K562 (cell line): Measurements from ENCODE around the gene CD79A. TPM values are rescaled to one million over a fixed set of nuclear protein-coding genes. Genes with fewer than 3 reads are reported as not detected.

Experiments
- DIDO1 ChIP-seq: fragments of 450-650 bp; IDR thresholded peaks from 2 replicates; pipeline ENCODE4 v1.6.1; 2016; ENCODE audit warnings: low read depth, missing biosample characterization, missing genetic modification characterization
- DNMT1 ChIP-seq: fragments of 450-650 bp; IDR thresholded peaks from 2 replicates; pipeline ENCODE4 v1.6.1; 2016; ENCODE audit warnings: antibody characterized with exemption, mild to moderate bottlenecking
- GTF2F1 ChIP-seq: IDR thresholded peaks from 2 replicates; pipeline ENCODE4 v1.6.1; 2011; ENCODE audit warnings: low read depth, low read length, improper control_type of control experiment
- HDAC3 ChIP-seq: fragments of 450-650 bp; IDR thresholded peaks from 2 replicates; pipeline ENCODE4 v1.6.1; 2018; ENCODE audit warnings: borderline replicate concordance, mild to moderate bottlenecking, moderate library complexity; ENCODE audit not compliant: partially characterized antibody
- ILF3 ChIP-seq: fragments of 450-650 bp; IDR thresholded peaks from 2 replicates; pipeline ENCODE4 v1.6.1; 2018; ENCODE audit warnings: antibody characterized with exemption, mild to moderate bottlenecking, moderate library complexity, borderline replicate concordance
- NEUROD1 ChIP-seq: fragments of 150-350 bp; IDR thresholded peaks from 2 replicates; pipeline ENCODE4 v1.6.1; 2014; ENCODE audit warnings: borderline replicate concordance, low read length, low read depth; ENCODE audit not compliant: partially characterized antibody
- NFATC3 ChIP-seq: fragments of 450-650 bp; IDR thresholded peaks from 2 replicates; pipeline ENCODE4 v1.6.1; 2017; ENCODE audit warnings: mild to moderate bottlenecking
- POLR2AphosphoS5 ChIP-seq: IDR thresholded peaks from 2 replicates; pipeline ENCODE4 v1.6.1; 2011; ENCODE audit warnings: mild to moderate bottlenecking, low read depth, low read length, moderate library complexity; ENCODE audit not compliant: control insufficient read depth, insufficient read depth
- SETDB1 ChIP-seq: IDR thresholded peaks from one replicate; pipeline ENCODE4 v1.6.1; 2012; ENCODE audit warnings: low read length, control low read depth, inconsistent platforms
- SMARCB1 ChIP-seq: IDR thresholded peaks from 2 replicates; pipeline ENCODE4 v1.6.1; 2011; ENCODE audit warnings: improper control_type of control experiment, low read depth; ENCODE audit not compliant: insufficient read length
- ZNF282 ChIP-seq: sonication (generic); formaldehyde crosslinking; IDR thresholded peaks from 2 replicates; pipeline ENCODE4 v1.8.1; 2023; ENCODE audit warnings: missing genetic modification reagents
- ZNF583 ChIP-seq: fragments of 250-450 bp; sonication (Bioruptor Pico); IDR thresholded peaks from 2 replicates; pipeline ENCODE4 v1.4.0; 2020
- ZNF589 ChIP-seq: fragments of 200-800 bp; sonication (Bioruptor generic); IDR thresholded peaks from 2 replicates; pipeline ENCODE4 v1.6.1; 2016; ENCODE audit warnings: low read depth, missing genetic modification characterization, missing compliant biosample characterization
- ZNF766 ChIP-seq: fragments of 200-800 bp; sonication (Bioruptor generic); conservative IDR thresholded peaks from 2 replicates; pipeline ENCODE4 v1.6.1; 2016; ENCODE audit warnings: missing genetic modification characterization, missing compliant biosample characterization
- polyA plus RNA-seq, 8 experiments: library from polyadenylated mRNA; depleted of rRNA in 4 of 8; stranded (reverse) in 5 of 8; unstranded in 3 of 8; fragments of >200 nt; fragmentation: Nextera tagmentation in 2 of 8; fragmentation: Illumina TruSeq in 1 of 8; extraction: Ambion mirVana in 2 of 8; extraction: Trizol in 1 of 8; gene quantifications; 2 replicates each; pipeline versions ENCODE4 v1.2.1 to v1.2.3, GENCODE V29; 2011 to 2014; ENCODE audit warnings: inconsistent platforms in 1 of 8, missing spikeins in 1 of 8
- total RNA-seq, 7 experiments: library from RNA; depleted of rRNA in 6 of 7; stranded (reverse); fragments of >200 nt in 6 of 7; fragmentation: Illumina TruSeq in 2 of 7; extraction: Trizol in 2 of 7; gene quantifications; 2 replicates each; pipeline versions ENCODE4 v1.2.1 to v1.2.3, GENCODE V29; 2011 to 2021; ENCODE audit warnings: low replicate concordance in 1 of 7
- TF ChIP-seq, protein P1 (sequence below): fragments of 250-450 bp; sonication (Bioruptor Pico); IDR thresholded peaks from 2 replicates; pipeline ENCODE4 v1.6.1; 2021; ENCODE audit warnings: mild to moderate bottlenecking
- TF ChIP-seq, protein P2 (sequence below): sonication (generic); formaldehyde crosslinking; IDR thresholded peaks from 2 replicates; pipeline ENCODE4 v1.8.1; 2023; ENCODE audit warnings: mild to moderate bottlenecking, missing genetic modification reagents
- TF ChIP-seq, protein P3 (sequence below): fragments of 450-650 bp; IDR thresholded peaks from 2 replicates; pipeline ENCODE4 v1.6.1; 2016; ENCODE audit warnings: mild to moderate bottlenecking
- TF ChIP-seq, protein P4 (sequence below): fragments of 250-450 bp; sonication (Bioruptor Pico); IDR thresholded peaks from 2 replicates; pipeline ENCODE4 v1.8.0; 2022; ENCODE audit warnings: inconsistent platforms
- TF ChIP-seq, protein P5 (sequence below): sonication (generic); formaldehyde crosslinking; IDR thresholded peaks from 2 replicates; pipeline ENCODE4 v1.8.0; 2022; ENCODE audit warnings: missing genetic modification reagents, mild to moderate bottlenecking, borderline replicate concordance

CD79A gene
- total and polyA plus RNA-seq, 9 of the 15 experiments (the other 6 are each of a cell fraction or from before 2014, with no cell fraction given): 0.04 to 0.72 (median 0.17) TPM; not detected in 3

DNA sequence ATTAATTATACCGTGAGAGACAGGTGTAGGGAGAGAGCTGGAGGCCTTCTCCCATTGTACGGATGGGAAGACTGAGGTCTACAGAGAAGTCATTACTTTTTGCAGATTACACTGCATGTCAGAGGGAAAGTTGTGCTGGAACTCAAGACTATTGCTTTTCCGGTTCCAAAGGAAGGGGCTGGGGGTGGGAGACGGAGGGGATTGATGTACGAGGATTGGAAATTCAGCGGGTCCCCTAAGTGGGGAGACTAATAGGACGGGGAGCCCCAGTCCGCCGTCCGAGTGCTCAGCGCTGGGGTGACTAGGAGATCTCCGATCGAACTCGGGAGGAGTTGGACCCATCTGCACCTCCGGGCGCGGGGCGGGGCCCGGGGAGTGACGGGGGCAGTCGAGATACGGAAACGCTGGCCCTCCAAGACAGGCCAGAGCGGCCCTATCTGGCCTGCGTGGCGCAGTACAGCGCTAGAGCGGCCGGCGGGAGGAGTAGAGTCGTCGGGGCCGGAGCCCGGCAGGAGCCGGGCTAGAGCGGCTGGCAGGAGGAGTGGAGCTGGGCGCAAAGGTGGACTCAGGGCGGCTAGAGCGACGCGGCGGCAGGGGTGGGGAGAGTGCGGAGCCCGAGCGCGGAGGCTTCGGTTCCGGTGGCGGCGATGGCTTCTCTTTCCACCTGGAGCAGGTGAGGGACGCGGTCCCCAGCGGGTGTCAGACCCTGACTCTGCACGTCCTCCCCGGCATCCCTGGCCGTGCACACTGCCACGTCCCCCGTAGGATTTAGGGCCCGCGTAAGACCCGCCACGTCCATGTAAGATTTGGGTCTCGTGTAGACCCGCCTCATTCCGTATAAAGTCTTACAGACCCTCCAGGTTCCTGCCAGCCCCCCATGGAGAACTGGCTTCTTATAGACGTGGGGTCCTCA is 7.0 kb downstream of the CD79A start (continued):
- TF ChIP-seq, protein P1, sequence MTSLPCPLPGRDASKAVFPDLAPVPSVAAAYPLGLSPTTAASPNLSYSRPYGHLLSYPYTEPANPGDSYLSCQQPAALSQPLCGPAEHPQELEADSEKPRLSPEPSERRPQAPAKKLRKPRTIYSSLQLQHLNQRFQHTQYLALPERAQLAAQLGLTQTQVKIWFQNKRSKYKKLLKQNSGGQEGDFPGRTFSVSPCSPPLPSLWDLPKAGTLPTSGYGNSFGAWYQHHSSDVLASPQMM (CRISPR knock-in tag): no peak
- TF ChIP-seq, protein P2, sequence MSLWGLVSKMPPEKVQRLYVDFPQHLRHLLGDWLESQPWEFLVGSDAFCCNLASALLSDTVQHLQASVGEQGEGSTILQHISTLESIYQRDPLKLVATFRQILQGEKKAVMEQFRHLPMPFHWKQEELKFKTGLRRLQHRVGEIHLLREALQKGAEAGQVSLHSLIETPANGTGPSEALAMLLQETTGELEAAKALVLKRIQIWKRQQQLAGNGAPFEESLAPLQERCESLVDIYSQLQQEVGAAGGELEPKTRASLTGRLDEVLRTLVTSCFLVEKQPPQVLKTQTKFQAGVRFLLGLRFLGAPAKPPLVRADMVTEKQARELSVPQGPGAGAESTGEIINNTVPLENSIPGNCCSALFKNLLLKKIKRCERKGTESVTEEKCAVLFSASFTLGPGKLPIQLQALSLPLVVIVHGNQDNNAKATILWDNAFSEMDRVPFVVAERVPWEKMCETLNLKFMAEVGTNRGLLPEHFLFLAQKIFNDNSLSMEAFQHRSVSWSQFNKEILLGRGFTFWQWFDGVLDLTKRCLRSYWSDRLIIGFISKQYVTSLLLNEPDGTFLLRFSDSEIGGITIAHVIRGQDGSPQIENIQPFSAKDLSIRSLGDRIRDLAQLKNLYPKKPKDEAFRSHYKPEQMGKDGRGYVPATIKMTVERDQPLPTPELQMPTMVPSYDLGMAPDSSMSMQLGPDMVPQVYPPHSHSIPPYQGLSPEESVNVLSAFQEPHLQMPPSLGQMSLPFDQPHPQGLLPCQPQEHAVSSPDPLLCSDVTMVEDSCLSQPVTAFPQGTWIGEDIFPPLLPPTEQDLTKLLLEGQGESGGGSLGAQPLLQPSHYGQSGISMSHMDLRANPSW (CRISPR knock-in tag): no peak
- no peak for TF ChIP-seq ZNF282
- TF ChIP-seq DIDO1 (tag): peak; percentile 85; the same call in 1 of the 2 replicates
- peak; percentile 79; the same call in 1 of the 2 replicates for TF ChIP-seq POLR2AphosphoS5
- TF ChIP-seq SETDB1: no peak
- 0 out of 2 replicates have a peak, but pooled peaks have one; percentile 27 for TF ChIP-seq DNMT1
- TF ChIP-seq ILF3: no peak
- no peak for TF ChIP-seq NFATC3
- TF ChIP-seq SMARCB1: no peak
- TF ChIP-seq NEUROD1: peak; percentile 12
- TF ChIP-seq, protein P3, sequence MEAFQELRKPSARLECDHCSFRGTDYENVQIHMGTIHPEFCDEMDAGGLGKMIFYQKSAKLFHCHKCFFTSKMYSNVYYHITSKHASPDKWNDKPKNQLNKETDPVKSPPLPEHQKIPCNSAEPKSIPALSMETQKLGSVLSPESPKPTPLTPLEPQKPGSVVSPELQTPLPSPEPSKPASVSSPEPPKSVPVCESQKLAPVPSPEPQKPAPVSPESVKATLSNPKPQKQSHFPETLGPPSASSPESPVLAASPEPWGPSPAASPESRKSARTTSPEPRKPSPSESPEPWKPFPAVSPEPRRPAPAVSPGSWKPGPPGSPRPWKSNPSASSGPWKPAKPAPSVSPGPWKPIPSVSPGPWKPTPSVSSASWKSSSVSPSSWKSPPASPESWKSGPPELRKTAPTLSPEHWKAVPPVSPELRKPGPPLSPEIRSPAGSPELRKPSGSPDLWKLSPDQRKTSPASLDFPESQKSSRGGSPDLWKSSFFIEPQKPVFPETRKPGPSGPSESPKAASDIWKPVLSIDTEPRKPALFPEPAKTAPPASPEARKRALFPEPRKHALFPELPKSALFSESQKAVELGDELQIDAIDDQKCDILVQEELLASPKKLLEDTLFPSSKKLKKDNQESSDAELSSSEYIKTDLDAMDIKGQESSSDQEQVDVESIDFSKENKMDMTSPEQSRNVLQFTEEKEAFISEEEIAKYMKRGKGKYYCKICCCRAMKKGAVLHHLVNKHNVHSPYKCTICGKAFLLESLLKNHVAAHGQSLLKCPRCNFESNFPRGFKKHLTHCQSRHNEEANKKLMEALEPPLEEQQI: no peak
- TF ChIP-seq HDAC3: no peak
- TF ChIP-seq ZNF583 (CRISPR knock-in tag): no peak
- TF ChIP-seq, protein P4, sequence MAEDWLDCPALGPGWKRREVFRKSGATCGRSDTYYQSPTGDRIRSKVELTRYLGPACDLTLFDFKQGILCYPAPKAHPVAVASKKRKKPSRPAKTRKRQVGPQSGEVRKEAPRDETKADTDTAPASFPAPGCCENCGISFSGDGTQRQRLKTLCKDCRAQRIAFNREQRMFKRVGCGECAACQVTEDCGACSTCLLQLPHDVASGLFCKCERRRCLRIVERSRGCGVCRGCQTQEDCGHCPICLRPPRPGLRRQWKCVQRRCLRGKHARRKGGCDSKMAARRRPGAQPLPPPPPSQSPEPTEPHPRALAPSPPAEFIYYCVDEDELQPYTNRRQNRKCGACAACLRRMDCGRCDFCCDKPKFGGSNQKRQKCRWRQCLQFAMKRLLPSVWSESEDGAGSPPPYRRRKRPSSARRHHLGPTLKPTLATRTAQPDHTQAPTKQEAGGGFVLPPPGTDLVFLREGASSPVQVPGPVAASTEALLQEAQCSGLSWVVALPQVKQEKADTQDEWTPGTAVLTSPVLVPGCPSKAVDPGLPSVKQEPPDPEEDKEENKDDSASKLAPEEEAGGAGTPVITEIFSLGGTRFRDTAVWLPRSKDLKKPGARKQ (CRISPR knock-in tag): no peak
- 0 out of 2 replicates have a peak, but pooled peaks have one; percentile 14 for TF ChIP-seq ZNF589 (CRISPR knock-in tag)
- TF ChIP-seq, protein P5, sequence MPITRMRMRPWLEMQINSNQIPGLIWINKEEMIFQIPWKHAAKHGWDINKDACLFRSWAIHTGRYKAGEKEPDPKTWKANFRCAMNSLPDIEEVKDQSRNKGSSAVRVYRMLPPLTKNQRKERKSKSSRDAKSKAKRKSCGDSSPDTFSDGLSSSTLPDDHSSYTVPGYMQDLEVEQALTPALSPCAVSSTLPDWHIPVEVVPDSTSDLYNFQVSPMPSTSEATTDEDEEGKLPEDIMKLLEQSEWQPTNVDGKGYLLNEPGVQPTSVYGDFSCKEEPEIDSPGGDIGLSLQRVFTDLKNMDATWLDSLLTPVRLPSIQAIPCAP (CRISPR knock-in tag): no peak
- TF ChIP-seq GTF2F1: no peak
- peak; percentile 60; the same call in 1 of the 2 replicates for TF ChIP-seq ZNF766 (CRISPR knock-in tag)
